Spleen (tissue), 7 donors: ENCODE results near the gene ETV7.

Experiments used
- POLR2A ChIP-seq, 3 donors: fragments of 450-650 bp; IDR thresholded peaks; one replicate each; pipeline ENCODE4 v1.5.1; 2017; ENCODE audit warnings: antibody characterized with exemption in 3 of 3, mild to moderate bottlenecking in 1 of 3
- POLR2AphosphoS5 ChIP-seq, 3 donors: sonication (generic); formaldehyde crosslinking; IDR thresholded peaks; one replicate each; pipeline ENCODE4 v1.5.1; 2017; ENCODE audit warnings: antibody characterized with exemption in 3 of 3
- TF ChIP-seq, protein P1 (sequence below), 11 experiments: fragments of 200-600 bp in 7 of 11; fragments of 450-650 bp in 4 of 11; sonication (generic) in 4 of 11; IDR thresholded peaks in 8 of 11; conservative IDR thresholded peaks in 3 of 11; 1 replicate in 7 of 11; 2 replicates in 4 of 11; pipeline versions ENCODE4 v1.4.0 to v1.8.0; 2016 to 2021; ENCODE audit warnings: antibody characterized with exemption in 11 of 11, inconsistent platforms in 4 of 11, mild to moderate bottlenecking in 1 of 11
- donor health status: DM: no; HTN: no; CAD: no; lungs with moderate emphysema.
- donor health status: DM: no; HTN: no; CAD: no.
- donor health status: DM: no; HTN: no; CAD: no.

DNA sequence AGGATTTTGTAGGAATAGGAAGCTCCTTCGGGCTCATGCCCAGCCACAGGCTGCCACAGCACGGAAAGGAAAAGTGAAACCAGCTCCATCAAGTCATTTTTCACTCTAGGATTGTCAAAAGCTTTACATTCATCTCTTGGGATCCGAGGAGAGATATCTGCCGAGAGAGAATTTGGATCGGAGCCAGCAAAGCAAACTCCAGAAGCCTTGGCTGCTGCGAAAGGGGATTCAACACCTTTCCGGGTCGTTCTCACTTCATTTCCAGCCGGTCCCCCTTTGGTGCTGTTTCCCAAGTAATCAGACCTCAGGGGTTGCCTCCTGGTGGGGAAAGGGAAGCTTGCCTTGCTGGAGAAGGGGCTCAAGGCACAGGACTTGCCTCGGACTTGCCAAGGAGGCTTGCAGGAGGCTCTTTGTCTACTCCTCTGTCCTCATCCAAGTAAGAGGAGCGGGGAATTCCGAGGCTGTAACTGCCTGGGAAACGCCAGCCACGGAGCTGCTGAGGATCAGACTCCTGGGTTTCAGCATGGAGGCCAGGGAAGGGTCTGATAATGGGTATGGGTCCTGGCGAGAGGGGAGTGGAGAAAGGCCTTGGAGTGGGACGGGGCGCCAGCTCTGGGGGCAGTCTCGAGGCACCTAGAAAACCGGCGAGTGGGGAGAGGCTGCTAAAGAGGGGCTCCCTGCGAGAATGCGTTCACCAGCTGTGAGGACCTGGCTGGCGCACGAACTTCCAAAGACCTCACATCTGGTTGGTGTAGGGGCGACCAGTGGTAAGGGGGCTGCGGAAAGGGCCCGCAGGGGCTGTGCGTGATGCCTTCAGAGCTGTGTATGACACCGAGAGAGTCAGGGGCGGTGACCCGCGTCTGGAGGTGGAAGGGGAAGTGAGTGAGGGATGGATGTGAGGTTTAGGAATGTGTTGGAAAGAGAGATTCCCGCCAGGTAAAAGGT is 702 bp downstream of the ETV7 start:
- TF ChIP-seq, protein P1, sequence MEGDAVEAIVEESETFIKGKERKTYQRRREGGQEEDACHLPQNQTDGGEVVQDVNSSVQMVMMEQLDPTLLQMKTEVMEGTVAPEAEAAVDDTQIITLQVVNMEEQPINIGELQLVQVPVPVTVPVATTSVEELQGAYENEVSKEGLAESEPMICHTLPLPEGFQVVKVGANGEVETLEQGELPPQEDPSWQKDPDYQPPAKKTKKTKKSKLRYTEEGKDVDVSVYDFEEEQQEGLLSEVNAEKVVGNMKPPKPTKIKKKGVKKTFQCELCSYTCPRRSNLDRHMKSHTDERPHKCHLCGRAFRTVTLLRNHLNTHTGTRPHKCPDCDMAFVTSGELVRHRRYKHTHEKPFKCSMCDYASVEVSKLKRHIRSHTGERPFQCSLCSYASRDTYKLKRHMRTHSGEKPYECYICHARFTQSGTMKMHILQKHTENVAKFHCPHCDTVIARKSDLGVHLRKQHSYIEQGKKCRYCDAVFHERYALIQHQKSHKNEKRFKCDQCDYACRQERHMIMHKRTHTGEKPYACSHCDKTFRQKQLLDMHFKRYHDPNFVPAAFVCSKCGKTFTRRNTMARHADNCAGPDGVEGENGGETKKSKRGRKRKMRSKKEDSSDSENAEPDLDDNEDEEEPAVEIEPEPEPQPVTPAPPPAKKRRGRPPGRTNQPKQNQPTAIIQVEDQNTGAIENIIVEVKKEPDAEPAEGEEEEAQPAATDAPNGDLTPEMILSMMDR (IDR thresholded peaks at IDR 0.05 in 8 of 11, conservative IDR thresholded peaks at IDR 0.05 in 3 of 11) = no peak
- TF ChIP-seq POLR2A (IDR thresholded peaks at IDR 0.05) (no peak), POLR2AphosphoS5 (IDR thresholded peaks at IDR 0.05) (no peak)
